ENCODE data around the gene LMNTD1.

Gene LMNTD1

GRCh38 chr12:25504744-25505143, 48.3 kb downstream of the LMNTD1 start:
- H3K27ac ChIP-seq (ENCODE audit: low read depth, low read length) = no peak overlapping the region
- no peaks in the 10 kb centered on the region for H3K79me2 ChIP-seq (ENCODE audit: control insufficient read depth, low read length)
- no peaks in the 10 kb centered on the region for H3K9me3 ChIP-seq (ENCODE audit: control insufficient read depth, insufficient read depth, low read length)
- TF ChIP-seq, protein P1, sequence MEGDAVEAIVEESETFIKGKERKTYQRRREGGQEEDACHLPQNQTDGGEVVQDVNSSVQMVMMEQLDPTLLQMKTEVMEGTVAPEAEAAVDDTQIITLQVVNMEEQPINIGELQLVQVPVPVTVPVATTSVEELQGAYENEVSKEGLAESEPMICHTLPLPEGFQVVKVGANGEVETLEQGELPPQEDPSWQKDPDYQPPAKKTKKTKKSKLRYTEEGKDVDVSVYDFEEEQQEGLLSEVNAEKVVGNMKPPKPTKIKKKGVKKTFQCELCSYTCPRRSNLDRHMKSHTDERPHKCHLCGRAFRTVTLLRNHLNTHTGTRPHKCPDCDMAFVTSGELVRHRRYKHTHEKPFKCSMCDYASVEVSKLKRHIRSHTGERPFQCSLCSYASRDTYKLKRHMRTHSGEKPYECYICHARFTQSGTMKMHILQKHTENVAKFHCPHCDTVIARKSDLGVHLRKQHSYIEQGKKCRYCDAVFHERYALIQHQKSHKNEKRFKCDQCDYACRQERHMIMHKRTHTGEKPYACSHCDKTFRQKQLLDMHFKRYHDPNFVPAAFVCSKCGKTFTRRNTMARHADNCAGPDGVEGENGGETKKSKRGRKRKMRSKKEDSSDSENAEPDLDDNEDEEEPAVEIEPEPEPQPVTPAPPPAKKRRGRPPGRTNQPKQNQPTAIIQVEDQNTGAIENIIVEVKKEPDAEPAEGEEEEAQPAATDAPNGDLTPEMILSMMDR (IDR thresholded peaks at IDR 0.05; ENCODE audit: low read depth, low read length, poor library complexity, severe bottlenecking) = no peak
- TF ChIP-seq EZH2phosphoT487 (IDR thresholded peaks at IDR 0.05; ENCODE audit: borderline replicate concordance, low read length) = no peak
- no peaks in the 10 kb centered on the region for H3K4me1 ChIP-seq (ENCODE audit: control insufficient read depth, low read length)
- no peaks in the 10 kb centered on the region for H3F3A ChIP-seq (ENCODE audit: control insufficient read depth, insufficient read depth)
- H3K36me3 ChIP-seq (ENCODE audit: control insufficient read depth, low read length) = no peaks in the 10 kb centered on the region
- H3K4me2 ChIP-seq (ENCODE audit: low read length) = no peak overlapping the region
- no peaks in the 10 kb centered on the region for H4K20me1 ChIP-seq (ENCODE audit: control insufficient read depth, insufficient read depth, low read depth, low read length)
- H3K9me2 ChIP-seq (replicated peaks; ENCODE audit: control insufficient read depth, low read length) = no peaks in the 10 kb centered on the region
- H3K27me3 ChIP-seq (ENCODE audit: control insufficient read depth, low read length) = no peaks in the 10 kb centered on the region
- H3K4me3 ChIP-seq (ENCODE audit: low read length) = no peak overlapping the region

DNA sequence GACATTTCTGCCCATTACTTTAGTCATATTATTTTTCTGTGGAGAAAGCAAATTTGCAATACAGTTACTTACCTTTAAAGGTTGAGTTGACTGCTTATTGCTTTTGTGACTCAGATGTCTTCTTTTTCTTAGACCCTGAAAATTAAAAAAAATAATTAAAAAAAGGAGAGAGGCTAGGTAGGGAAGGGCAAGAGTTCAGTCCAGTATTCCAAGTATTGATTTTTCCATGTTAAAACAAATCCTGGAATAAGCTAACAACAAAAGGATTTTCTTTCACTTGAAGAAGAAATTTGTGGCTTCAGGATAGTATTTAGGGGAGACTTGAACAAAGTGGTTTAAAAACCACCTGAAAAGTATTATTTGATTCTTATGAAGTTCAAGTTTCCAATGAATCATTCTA, 49.4 kb downstream of the LMNTD1 start:
- Histone ChIP-seq H3K36me3 (ENCODE audit: control insufficient read depth, low read length) (no peaks in the 10 kb centered on the region), H3F3A (ENCODE audit: control insufficient read depth, insufficient read depth) (no peaks in the 10 kb centered on the region), H3K79me2 (ENCODE audit: control insufficient read depth, low read length) (no peaks in the 10 kb centered on the region), H3K27me3 (ENCODE audit: control insufficient read depth, low read length) (no peaks in the 10 kb centered on the region), H3K4me1 (ENCODE audit: control insufficient read depth, low read length) (no peaks in the 10 kb centered on the region), H3K4me2 (ENCODE audit: low read length) (no peak overlapping the region), H4K20me1 (ENCODE audit: control insufficient read depth, insufficient read depth, low read depth, low read length) (no peaks in the 10 kb centered on the region), H3K9me3 (ENCODE audit: control insufficient read depth, insufficient read depth, low read length) (no peaks in the 10 kb centered on the region), H3K4me3 (ENCODE audit: low read length) (no peak overlapping the region), H3K9me2 (replicated peaks; ENCODE audit: control insufficient read depth, low read length) (no peaks in the 10 kb centered on the region), H3K27ac (ENCODE audit: low read depth, low read length) (no peak overlapping the region)
- TF ChIP-seq, protein P1 (IDR thresholded peaks at IDR 0.05; ENCODE audit: low read depth, low read length, poor library complexity, severe bottlenecking) = no peak
- TF ChIP-seq EZH2phosphoT487 (IDR thresholded peaks at IDR 0.05; ENCODE audit: borderline replicate concordance, low read length) = no peak

GRCh38 chr12:25502596-25502995, 50.5 kb downstream of the LMNTD1 start:
- H4K20me1 ChIP-seq (ENCODE audit: control insufficient read depth, insufficient read depth, low read depth, low read length) = no peaks in the 10 kb centered on the region
- H3K4me1 ChIP-seq (ENCODE audit: control insufficient read depth, low read length) = no peaks in the 10 kb centered on the region
- H3K27me3 ChIP-seq (ENCODE audit: control insufficient read depth, low read length) = no peaks in the 10 kb centered on the region
- H3F3A ChIP-seq (ENCODE audit: control insufficient read depth, insufficient read depth) = no peaks in the 10 kb centered on the region
- no peak overlapping the region for H3K4me3 ChIP-seq (ENCODE audit: low read length)
- no peak overlapping the region for H3K27ac ChIP-seq (ENCODE audit: low read depth, low read length)
- no peak overlapping the region for H3K4me2 ChIP-seq (ENCODE audit: low read length)
- H3K36me3 ChIP-seq (ENCODE audit: control insufficient read depth, low read length) = no peaks in the 10 kb centered on the region
- H3K9me2 ChIP-seq (replicated peaks; ENCODE audit: control insufficient read depth, low read length) = no peaks in the 10 kb centered on the region
- H3K79me2 ChIP-seq (ENCODE audit: control insufficient read depth, low read length) = no peaks in the 10 kb centered on the region
- TF ChIP-seq EZH2phosphoT487 (IDR thresholded peaks at IDR 0.05; ENCODE audit: borderline replicate concordance, low read length) = no peak
- TF ChIP-seq, protein P1 (IDR thresholded peaks at IDR 0.05; ENCODE audit: low read depth, low read length, poor library complexity, severe bottlenecking) = no peak
- H3K9me3 ChIP-seq (ENCODE audit: control insufficient read depth, insufficient read depth, low read length) = no peaks in the 10 kb centered on the region

- H3K36me3 ChIP-seq (ENCODE audit: control insufficient read depth, low read length) = no peaks in the 10 kb centered on the region
- no peaks in the 10 kb centered on the region for H3K79me2 ChIP-seq (ENCODE audit: control insufficient read depth, low read length)
- H3K9me3 ChIP-seq (ENCODE audit: control insufficient read depth, insufficient read depth, low read length) = no peaks in the 10 kb centered on the region
- no peaks in the 10 kb centered on the region for H3K9me2 ChIP-seq (replicated peaks; ENCODE audit: control insufficient read depth, low read length)
- H3K4me3 ChIP-seq (ENCODE audit: low read length) = no peak overlapping the region
- no peak overlapping the region for H3K4me2 ChIP-seq (ENCODE audit: low read length)
- no peaks in the 10 kb centered on the region for H3K4me1 ChIP-seq (ENCODE audit: control insufficient read depth, low read length)
- no peak for TF ChIP-seq EZH2phosphoT487 (IDR thresholded peaks at IDR 0.05; ENCODE audit: borderline replicate concordance, low read length)
- TF ChIP-seq, protein P1 (IDR thresholded peaks at IDR 0.05; ENCODE audit: low read depth, low read length, poor library complexity, severe bottlenecking) = no peak
- H3K27ac ChIP-seq (ENCODE audit: low read depth, low read length) = no peak overlapping the region
- H4K20me1 ChIP-seq (ENCODE audit: control insufficient read depth, insufficient read depth, low read depth, low read length) = no peaks in the 10 kb centered on the region
- H3F3A ChIP-seq (ENCODE audit: control insufficient read depth, insufficient read depth) = no peaks in the 10 kb centered on the region
- H3K27me3 ChIP-seq (ENCODE audit: control insufficient read depth, low read length) = no peaks in the 10 kb centered on the region
These were observed 51.0 kb downstream of the LMNTD1 start for GRCh38 chr12:25502118-25502517.

Measured in DOHH2 (cell line).